GM21367 (cell line): ENCODE data around the gene RASGRF2.

Experiments
- ATAC-seq: cut with Tn5 transposase; IDR thresholded peaks from one replicate; pipeline ENCODE4 v1.9.1; 2021; ENCODE audit not compliant: unreplicated experiment

RASGRF2 gene

GRCh38 chr5:81166430-81166829 lies 206.3 kb downstream of the RASGRF2 start:
- no peak for ATAC-seq

GRCh38 chr5:81167078-81167477 lies 206.9 kb downstream of the RASGRF2 start:
- no peak for ATAC-seq

GRCh38 chr5:81167544-81167943 lies 207.4 kb downstream of the RASGRF2 start:
- no peak for ATAC-seq

- ATAC-seq = no peak
Measured at GRCh38 chr5:81169924-81170323, 209.8 kb downstream of the RASGRF2 start.

- ATAC-seq = no peak
Measured at GRCh38 chr5:81171769-81172168, 211.6 kb downstream of the RASGRF2 start.

- ATAC-seq = no peak
Measured at GRCh38 chr5:81172710-81173109, 212.5 kb downstream of the RASGRF2 start.

GRCh38 chr5:81177061-81177460 lies 216.9 kb downstream of the RASGRF2 start:
- ATAC-seq = no peak

- no peak for ATAC-seq
Measured at GRCh38 chr5:81179959-81180358, 219.8 kb downstream of the RASGRF2 start.

GRCh38 chr5:81180780-81181460 lies 220.8 kb downstream of the RASGRF2 start:
- no peak for ATAC-seq

- ATAC-seq = no peak
Measured at GRCh38 chr5:81181576-81182316, 221.6 kb downstream of the RASGRF2 start.

- no peak for ATAC-seq
Measured at GRCh38 chr5:81182396-81183390, 222.5 kb downstream of the RASGRF2 start.

GRCh38 chr5:81183811-81184748 lies 223.9 kb downstream of the RASGRF2 start:
- no peak for ATAC-seq

- no peak for ATAC-seq
Measured at GRCh38 chr5:81184749-81185110, 224.6 kb downstream of the RASGRF2 start.

- ATAC-seq = no peak
Measured at GRCh38 chr5:81187885-81188284, 227.7 kb downstream of the RASGRF2 start.

GRCh38 chr5:81188962-81189361 lies 228.8 kb downstream of the RASGRF2 start:
- ATAC-seq = no peak

- ATAC-seq = no peak
Measured at GRCh38 chr5:81189875-81190498, 229.8 kb downstream of the RASGRF2 start.

GRCh38 chr5:81191726-81192372 lies 231.7 kb downstream of the RASGRF2 start:
- no peak for ATAC-seq

GRCh38 chr5:81192373-81192750 lies 232.2 kb downstream of the RASGRF2 start:
- no peak for ATAC-seq

- ATAC-seq = peak; percentile 91
Measured at GRCh38 chr5:81194633-81195334, 234.6 kb downstream of the RASGRF2 start.
